Progenitor cell of endocrine pancreas (in vitro differentiated cells): Measurements from ENCODE around the gene TMBIM1. TPM values are rescaled to one million over a fixed set of nuclear protein-coding genes. Genes with fewer than 3 reads are reported as not detected.

Source experiments
- DNase-seq: peaks from one replicate; pipeline ENCODE4 v3.0.0; 2021; ENCODE audit warnings: low spot score; ENCODE audit not compliant: unreplicated experiment
- H3K27ac Mint-ChIP-seq: 2 replicates; pipeline ENCODE4 v1.8.0; 2021; ENCODE audit warnings: mild to moderate bottlenecking, moderate library complexity, mixed read lengths
- H3K27me3 Mint-ChIP-seq: 2 replicates; pipeline ENCODE4 v1.8.0; 2021; ENCODE audit warnings: mixed read lengths
- H3K36me3 Mint-ChIP-seq: 2 replicates; pipeline ENCODE4 v1.8.0; 2022; ENCODE audit warnings: mixed read lengths; ENCODE audit not compliant: insufficient read depth
- H3K4me1 Mint-ChIP-seq: 2 replicates; pipeline ENCODE4 v1.8.0; 2021; ENCODE audit warnings: low read depth, mixed read lengths
- H3K4me3 Mint-ChIP-seq: 2 replicates; pipeline ENCODE4 v1.8.0; 2021; ENCODE audit warnings: low read depth, mild to moderate bottlenecking, moderate library complexity, mixed read lengths
- H3K9me3 Mint-ChIP-seq: 2 replicates; pipeline ENCODE4 v1.8.0; 2021; ENCODE audit warnings: low read depth, mixed read lengths
- total RNA-seq: library from RNA; stranded (reverse); gene quantifications from 2 replicates; pipeline ENCODE4 v1.2.1, GENCODE V29; 2021
- TF ChIP-seq, protein P1 (sequence below): fragments of 200-600 bp; sonication (generic); IDR thresholded peaks from one replicate; pipeline ENCODE4 v1.5.0; 2021; ENCODE audit warnings: antibody characterized with exemption, mild to moderate bottlenecking; ENCODE audit not compliant: unreplicated experiment

TMBIM1 gene
- total RNA-seq, 1 donor from 2014 or later: 131 TPM

GRCh38 chr2:218294430-218295022 is 2.2 kb upstream of the TMBIM1 start:
- no peaks in the 10 kb centered on the region for H3K27me3 Mint-ChIP-seq
- no peaks in the 10 kb centered on the region for H3K9me3 Mint-ChIP-seq
- TF ChIP-seq, protein P1, sequence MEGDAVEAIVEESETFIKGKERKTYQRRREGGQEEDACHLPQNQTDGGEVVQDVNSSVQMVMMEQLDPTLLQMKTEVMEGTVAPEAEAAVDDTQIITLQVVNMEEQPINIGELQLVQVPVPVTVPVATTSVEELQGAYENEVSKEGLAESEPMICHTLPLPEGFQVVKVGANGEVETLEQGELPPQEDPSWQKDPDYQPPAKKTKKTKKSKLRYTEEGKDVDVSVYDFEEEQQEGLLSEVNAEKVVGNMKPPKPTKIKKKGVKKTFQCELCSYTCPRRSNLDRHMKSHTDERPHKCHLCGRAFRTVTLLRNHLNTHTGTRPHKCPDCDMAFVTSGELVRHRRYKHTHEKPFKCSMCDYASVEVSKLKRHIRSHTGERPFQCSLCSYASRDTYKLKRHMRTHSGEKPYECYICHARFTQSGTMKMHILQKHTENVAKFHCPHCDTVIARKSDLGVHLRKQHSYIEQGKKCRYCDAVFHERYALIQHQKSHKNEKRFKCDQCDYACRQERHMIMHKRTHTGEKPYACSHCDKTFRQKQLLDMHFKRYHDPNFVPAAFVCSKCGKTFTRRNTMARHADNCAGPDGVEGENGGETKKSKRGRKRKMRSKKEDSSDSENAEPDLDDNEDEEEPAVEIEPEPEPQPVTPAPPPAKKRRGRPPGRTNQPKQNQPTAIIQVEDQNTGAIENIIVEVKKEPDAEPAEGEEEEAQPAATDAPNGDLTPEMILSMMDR: no peak
- H3K36me3 Mint-ChIP-seq: no peaks in the 10 kb centered on the region
- peak overlapping the region; percentile 99 for H3K27ac Mint-ChIP-seq
- no peak overlapping the region for H3K4me3 Mint-ChIP-seq
- H3K4me1 Mint-ChIP-seq: peaks cover 67% of the 10 kb centered on the region
- no peak for DNase-seq

GRCh38 chr2:218293715-218294429 is 1.6 kb upstream of the TMBIM1 start:
- H3K36me3 Mint-ChIP-seq: no peaks in the 10 kb centered on the region
- H3K9me3 Mint-ChIP-seq: no peaks in the 10 kb centered on the region

GRCh38 chr2:218291318-218292047 is 820 bp downstream of the TMBIM1 start:
- Mint-ChIP-seq H3K4me1 (peaks cover 78% of the 10 kb centered on the region), H3K9me3 (no peaks in the 10 kb centered on the region), H3K27ac (peak overlapping the region; percentile 93), H3K4me3 (peak overlapping the region; percentile 80), H3K36me3 (no peaks in the 10 kb centered on the region), H3K27me3 (no peaks in the 10 kb centered on the region)
- DNase-seq: no peak
- TF ChIP-seq, protein P1: no peak

More at GRCh38 chr2:218293715-218294429, 1.6 kb upstream of the TMBIM1 start:
- H3K4me3 Mint-ChIP-seq: no peak overlapping the region
- H3K27me3 Mint-ChIP-seq: no peaks in the 10 kb centered on the region
- no peak for DNase-seq
- peak overlapping the region; percentile 99 for H3K27ac Mint-ChIP-seq
- TF ChIP-seq, protein P1: no peak
- peaks cover 71% of the 10 kb centered on the region for H3K4me1 Mint-ChIP-seq

- Mint-ChIP-seq H3K4me1 (peaks cover 78% of the 10 kb centered on the region), H3K27ac (peak overlapping the region; percentile 93), H3K4me3 (peak overlapping the region; percentile 80)
These were observed 1.7 kb downstream of the TMBIM1 start for GRCh38 chr2:218290316-218291261.

More at GRCh38 chr2:218290316-218291261, 1.7 kb downstream of the TMBIM1 start:
- DNase-seq: no peak
- TF ChIP-seq, protein P1: no peak
- Mint-ChIP-seq H3K27me3 (no peaks in the 10 kb centered on the region), H3K9me3 (no peaks in the 10 kb centered on the region), H3K36me3 (no peaks in the 10 kb centered on the region)
